GM06990 (cell line): Measurements from ENCODE around the gene THRA.

Source experiments
- DNase-seq: peaks from one replicate; pipeline ENCODE4 v3.0.0-alpha.2; 2011; ENCODE audit not compliant: insufficient read length; ENCODE audit errors: extremely low read depth
- H3K27me3 ChIP-seq: replicated peaks from 2 replicates; pipeline ENCODE4 v1.6.0; 2011; ENCODE audit warnings: low read length; ENCODE audit not compliant: control insufficient read depth, insufficient read depth
- H3K36me3 ChIP-seq: 2 replicates; pipeline ENCODE4 v1.5.1; 2011; ENCODE audit warnings: low read length; ENCODE audit not compliant: control insufficient read depth, insufficient read depth
- H3K4me3 ChIP-seq: replicated peaks from 2 replicates; pipeline ENCODE4 v1.5.1; 2011; ENCODE audit warnings: low read depth, mild to moderate bottlenecking, control low read depth, low read length
- CTCF ChIP-seq: IDR thresholded peaks from 2 replicates; pipeline ENCODE4 v1.5.1; 2011; ENCODE audit warnings: low read length, control low read depth, mild to moderate bottlenecking, inconsistent platforms; ENCODE audit not compliant: insufficient read depth, poor library complexity, severe bottlenecking

Gene THRA

GRCh38 chr17:40105861-40106759 lies 43.3 kb downstream of the THRA start:
- H3K27me3 ChIP-seq: no peaks in the 10 kb centered on the region
- TF ChIP-seq CTCF: no peak
- DNase-seq: no peak
- no peaks in the 10 kb centered on the region for H3K36me3 ChIP-seq
- no peak overlapping the region for H3K4me3 ChIP-seq

DNA sequence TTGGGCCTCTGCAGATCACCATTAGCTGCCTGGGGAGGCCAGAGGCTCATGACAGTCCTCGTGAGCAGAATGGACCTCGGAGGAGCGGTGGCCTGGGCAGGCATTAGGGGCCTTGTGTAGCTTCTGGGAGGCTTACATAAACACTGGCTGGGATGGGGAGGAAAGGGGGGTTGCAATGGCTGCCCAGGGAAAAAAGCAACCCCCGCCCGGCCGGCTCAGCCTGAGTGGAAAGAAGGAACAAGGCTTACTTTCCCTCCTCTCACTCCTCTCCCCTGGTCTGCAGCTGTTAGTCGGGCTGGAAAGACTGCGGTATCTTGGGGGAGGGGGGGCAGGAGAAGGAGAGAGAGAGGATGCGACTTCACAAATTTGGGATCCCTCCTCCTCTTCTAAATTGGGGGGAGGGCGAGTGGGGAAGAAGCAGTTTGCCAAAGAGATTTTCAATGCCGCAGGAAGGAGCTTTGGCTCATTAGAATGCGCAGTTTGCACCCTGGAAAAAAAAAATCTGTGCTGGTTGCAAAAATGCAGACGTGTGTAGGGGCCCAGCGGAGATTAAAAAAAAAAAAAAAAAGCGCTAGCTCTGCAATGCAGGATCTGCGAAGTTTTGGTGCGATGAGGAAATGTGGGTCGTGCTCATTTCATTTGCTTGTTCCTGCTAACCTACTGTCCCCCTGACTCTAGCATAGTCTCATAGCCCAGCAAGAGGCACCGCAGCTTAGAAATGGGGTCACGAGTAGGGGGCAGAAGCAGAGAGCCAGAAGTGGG lies 44.2 kb downstream of the THRA start:
- DNase-seq: no peak
- H3K4me3 ChIP-seq: no peak overlapping the region
- H3K27me3 ChIP-seq: no peaks in the 10 kb centered on the region

DNA sequence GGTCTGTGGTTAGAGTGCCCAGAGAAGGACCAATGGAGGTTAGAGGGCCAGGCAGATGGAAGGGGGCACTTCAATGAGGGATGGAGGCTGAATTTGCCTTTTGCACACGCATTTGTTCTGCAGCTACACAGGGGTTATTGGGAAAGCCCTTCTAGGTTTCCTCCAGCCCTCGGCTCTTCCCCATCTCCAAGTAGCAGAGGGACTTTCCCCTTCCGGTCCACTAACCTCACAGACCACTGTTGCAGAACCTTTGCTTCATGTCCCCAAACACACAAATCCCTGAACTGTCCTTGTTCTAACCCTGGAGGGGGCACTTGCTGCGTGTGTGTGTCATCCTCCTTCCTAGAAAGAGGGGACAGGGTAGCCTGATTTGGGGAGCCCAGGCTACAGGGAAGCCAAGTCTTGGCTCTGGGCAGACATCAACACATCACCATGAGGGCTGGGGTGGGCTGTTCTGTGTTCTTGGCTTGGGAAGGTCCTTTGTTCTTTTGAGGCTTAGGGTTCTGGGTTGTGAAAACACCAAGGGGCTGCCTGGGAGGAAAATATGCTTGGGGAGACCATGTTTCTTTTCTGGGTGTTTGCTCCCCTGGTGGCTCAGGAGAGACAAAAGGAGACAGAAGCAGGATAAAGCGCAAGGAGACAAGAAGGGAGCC lies 44.9 kb downstream of the THRA start:
- Histone ChIP-seq H3K27me3 (no peaks in the 10 kb centered on the region), H3K36me3 (no peaks in the 10 kb centered on the region), H3K4me3 (no peak overlapping the region)
- DNase-seq: no peak
- no peak for TF ChIP-seq CTCF

More for the DNA sequence above, 44.2 kb downstream of the THRA start:
- TF ChIP-seq CTCF: no peak
- H3K36me3 ChIP-seq: no peaks in the 10 kb centered on the region

DNA sequence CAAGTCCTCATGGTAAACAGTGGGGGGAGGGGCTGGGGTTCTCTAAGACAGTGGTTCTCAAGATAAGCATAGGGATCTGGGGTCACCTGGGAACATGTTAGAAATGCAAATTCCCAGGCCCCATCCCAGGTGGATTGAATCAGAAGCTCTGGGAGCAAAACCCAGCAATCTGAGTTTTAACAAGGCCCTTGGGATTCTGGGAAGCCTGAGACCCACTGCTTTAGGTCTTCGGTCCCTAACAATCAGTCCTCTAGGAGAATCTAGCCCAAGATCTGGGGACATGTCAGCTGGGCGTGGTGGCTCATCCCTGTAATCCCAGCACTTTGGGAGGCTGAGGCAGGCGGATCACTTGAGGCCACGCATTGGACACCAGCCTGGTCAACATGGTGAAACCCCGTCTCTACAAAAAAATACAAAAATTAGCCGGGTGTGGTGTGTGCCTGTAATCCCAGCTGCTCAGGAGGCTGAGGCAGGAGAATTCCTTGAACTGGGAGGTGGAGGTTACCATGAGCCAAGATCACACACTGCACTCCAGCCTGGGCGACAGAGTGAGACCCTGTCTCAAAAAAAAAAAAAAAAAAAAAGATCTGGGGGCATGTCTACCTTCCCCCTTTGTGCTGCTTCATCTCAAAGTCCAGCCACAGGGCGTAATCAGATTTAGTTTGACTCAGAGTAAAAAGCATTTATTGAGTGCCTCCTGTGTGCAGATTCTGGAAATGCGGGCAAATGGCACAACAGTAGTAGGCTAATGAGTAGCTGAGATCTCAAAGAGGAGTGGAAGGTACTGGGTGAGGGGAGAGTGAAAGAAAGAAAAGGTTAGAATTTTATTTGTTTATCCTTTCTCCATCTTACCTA lies 46.4 kb downstream of the THRA start:
- no peak for DNase-seq

More for the DNA sequence above, 46.4 kb downstream of the THRA start:
- Histone ChIP-seq H3K36me3 (no peaks in the 10 kb centered on the region), H3K27me3 (no peaks in the 10 kb centered on the region), H3K4me3 (no peak overlapping the region)
- TF ChIP-seq CTCF: no peak
